ENCODE results near the gene ABCC4.

Gene ABCC4

GRCh38 chr13:95030821-95031343 lies 270.4 kb downstream of the ABCC4 start:
- DNase-seq = no peak

- DNase-seq = no peak
Observed at GRCh38 chr13:95027638-95028037, 273.6 kb downstream of the ABCC4 start.

GRCh38 chr13:95025116-95025515 lies 276.1 kb downstream of the ABCC4 start:
- DNase-seq = no peak

DNA sequence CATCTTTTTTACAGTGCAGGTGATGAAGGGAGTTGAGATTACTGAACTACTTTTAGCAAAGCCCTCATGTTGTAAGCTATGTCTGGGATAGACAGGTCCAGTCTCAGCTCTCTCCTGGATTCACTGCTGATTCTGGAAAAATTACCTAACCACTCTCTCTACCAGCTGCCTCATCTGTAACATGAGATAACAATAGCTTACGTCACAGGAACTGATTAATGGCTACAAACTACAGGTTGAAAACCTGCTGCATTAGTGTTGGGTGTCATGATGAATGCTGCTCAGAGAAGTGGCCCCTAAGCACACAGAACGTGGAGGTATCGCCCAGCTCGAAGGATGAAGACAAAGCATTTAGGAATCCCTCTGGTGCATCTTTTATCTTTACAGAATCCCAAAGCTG lies 277.8 kb downstream of the ABCC4 start:
- no peak for DNase-seq

GRCh38 chr13:95020298-95020987 lies 280.8 kb downstream of the ABCC4 start:
- no peak for DNase-seq

GRCh38 chr13:95019886-95020285 lies 281.4 kb downstream of the ABCC4 start:
- no peak for DNase-seq

DNA sequence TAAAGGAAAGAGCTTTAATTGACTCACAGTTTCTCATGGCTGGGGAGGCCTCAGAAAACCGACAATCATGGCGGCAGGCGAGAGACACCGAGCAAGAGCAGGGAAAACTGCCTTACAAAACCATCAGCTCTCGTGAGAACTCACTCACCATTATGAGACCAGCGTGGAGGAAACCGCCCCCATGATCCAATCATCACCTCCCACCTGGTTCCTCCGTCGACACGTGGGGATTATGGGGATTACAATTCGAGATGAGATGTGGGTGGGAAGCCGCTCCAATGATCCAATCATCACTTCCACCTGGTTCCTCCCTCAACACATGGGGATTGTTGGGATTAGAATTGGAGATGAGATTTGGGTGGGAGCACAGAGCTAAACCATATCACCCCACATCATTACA lies 293.9 kb downstream of the ABCC4 start:
- no peak for DNase-seq

- DNase-seq = no peak
Observed at GRCh38 chr13:95005300-95005699, 296.0 kb downstream of the ABCC4 start.

- DNase-seq = peak; percentile 17
Observed at GRCh38 chr13:95003019-95003813, 298.0 kb downstream of the ABCC4 start.

- no peak for DNase-seq
Observed at GRCh38 chr13:95002126-95002525, 299.1 kb downstream of the ABCC4 start.

GRCh38 chr13:94999871-95000270 lies 301.4 kb downstream of the ABCC4 start:
- DNase-seq = no peak

- DNase-seq = no peak
Observed at GRCh38 chr13:94997126-94997525, 304.1 kb downstream of the ABCC4 start.

GRCh38 chr13:94996445-94996844 lies 304.8 kb downstream of the ABCC4 start:
- no peak for DNase-seq

- DNase-seq = no peak
Observed at GRCh38 chr13:94994506-94994905, 306.7 kb downstream of the ABCC4 start.

- no peak for DNase-seq
Observed at GRCh38 chr13:94993616-94994015, 307.6 kb downstream of the ABCC4 start.

DNA sequence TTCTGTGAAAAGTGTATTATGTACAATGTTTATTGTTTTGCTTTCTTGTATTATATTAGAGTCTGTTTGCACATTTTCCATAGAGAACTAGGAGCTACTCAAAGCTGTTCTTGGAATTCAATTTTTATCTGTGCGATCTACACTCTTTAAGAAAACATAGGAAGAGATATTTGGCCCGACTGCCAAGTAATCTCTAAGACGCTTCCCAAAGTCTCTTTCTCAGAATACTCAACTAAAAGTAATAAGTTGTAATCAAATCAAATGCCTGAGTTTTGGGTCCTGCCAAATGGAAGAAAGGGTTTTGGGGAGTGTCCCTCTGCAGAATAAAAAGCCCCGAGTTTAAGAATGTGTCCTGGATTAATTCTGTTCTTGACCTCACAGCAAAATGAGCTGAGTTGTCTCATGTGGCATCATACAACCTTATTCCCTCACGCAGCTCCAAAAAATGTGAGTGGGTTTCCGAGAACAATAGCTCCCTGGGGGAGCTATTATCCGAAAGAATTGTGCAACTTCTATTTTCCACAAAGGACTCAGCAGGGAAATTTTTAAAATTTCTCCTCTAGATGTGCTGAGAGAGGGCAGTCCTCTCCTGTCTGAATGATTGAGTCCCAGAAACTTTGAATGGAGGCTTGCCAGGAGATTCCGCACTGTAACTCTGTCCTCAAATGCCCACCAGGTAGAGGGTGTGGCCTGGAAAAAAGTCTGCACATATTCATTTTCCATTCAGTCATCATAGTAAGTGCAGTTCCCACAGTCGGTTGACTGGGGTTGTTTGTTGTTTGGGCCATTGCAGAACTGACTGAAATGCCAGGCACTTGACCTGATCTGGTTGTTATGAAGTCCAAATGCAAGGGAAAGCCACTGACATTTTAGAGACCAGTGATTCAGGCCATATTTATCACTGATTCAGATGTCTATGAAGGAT lies 309.0 kb downstream of the ABCC4 start:
- DNase-seq = no peak

GRCh38 chr13:94988654-94989053 lies 312.6 kb downstream of the ABCC4 start:
- DNase-seq = no peak

- DNase-seq = no peak
Observed at GRCh38 chr13:94987869-94988268, 313.4 kb downstream of the ABCC4 start.

GRCh38 chr13:94987081-94987480 lies 314.2 kb downstream of the ABCC4 start:
- DNase-seq = no peak

DNA sequence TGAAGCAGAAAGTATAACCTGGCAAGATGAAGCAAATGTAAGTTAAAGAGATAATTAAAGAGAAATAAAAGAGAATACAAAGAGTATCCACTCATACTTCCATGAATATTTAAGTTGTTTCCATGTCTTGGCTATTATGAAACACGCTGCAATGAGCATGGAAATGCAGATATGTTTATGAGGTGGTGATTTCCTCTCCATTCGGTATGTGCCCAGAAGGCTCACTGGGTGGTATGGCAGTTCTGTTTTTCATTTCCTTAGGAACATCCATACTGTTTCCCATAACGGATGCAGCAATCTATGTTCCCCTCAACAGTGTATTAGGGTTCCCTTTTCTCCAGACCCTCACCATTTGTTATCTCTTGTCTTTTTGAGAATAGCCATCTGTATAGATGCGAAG lies 316.3 kb downstream of the ABCC4 start:
- no peak for DNase-seq

DNA sequence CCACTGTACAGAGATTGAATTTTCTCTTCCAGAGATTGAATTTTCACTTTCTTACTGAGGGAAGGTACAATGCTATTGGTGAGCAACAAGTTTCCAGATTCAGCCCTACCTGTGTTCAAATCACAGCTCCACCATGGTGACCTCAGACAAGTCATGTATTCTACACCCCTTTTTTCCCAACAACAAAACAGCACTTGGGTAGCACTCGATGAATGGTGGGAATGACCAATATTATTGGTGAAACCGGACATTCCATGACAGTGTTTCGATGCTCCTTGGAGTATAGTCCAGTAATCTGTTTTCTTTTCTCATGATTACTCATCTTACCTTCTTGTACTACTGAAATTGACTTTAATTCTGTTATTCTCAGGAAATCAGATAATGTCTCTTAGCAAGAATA lies 322.7 kb downstream of the ABCC4 start:
- no peak for DNase-seq

GRCh38 chr13:94974015-94974951 lies 327.0 kb downstream of the ABCC4 start:
- no peak for DNase-seq

Data from DMS79 (cell line).